Measurements from ENCODE around the gene TMEM164.

Gene TMEM164

GRCh38 chrX:110042496-110042895 is 39.6 kb downstream of the TMEM164 start:
- DNase-seq, result no peak

GRCh38 chrX:110043506-110043905 is 40.6 kb downstream of the TMEM164 start:
- DNase-seq, result no peak

- peak; percentile 27 for DNase-seq
Observed at GRCh38 chrX:110044346-110045249, 41.7 kb downstream of the TMEM164 start.

GRCh38 chrX:110045421-110045820 is 42.5 kb downstream of the TMEM164 start:
- no peak for DNase-seq

GRCh38 chrX:110046001-110046400 is 43.1 kb downstream of the TMEM164 start:
- DNase-seq, result no peak

- no peak for DNase-seq
Observed at GRCh38 chrX:110046971-110047370, 44.1 kb downstream of the TMEM164 start.

GRCh38 chrX:110049096-110049495 is 46.2 kb downstream of the TMEM164 start:
- no peak for DNase-seq

GRCh38 chrX:110050386-110050785 is 47.5 kb downstream of the TMEM164 start:
- no peak for DNase-seq

GRCh38 chrX:110050901-110051300 is 48.0 kb downstream of the TMEM164 start:
- peak; percentile 13 for DNase-seq

- DNase-seq, result no peak
Observed at GRCh38 chrX:110051559-110051958, 48.6 kb downstream of the TMEM164 start.

- no peak for DNase-seq
Observed at GRCh38 chrX:110052303-110052702, 49.4 kb downstream of the TMEM164 start.

GRCh38 chrX:110053453-110053852 is 50.5 kb downstream of the TMEM164 start:
- no peak for DNase-seq

- DNase-seq, result no peak
Observed at GRCh38 chrX:110055616-110056015, 52.7 kb downstream of the TMEM164 start.

- DNase-seq, result no peak
Observed at GRCh38 chrX:110056419-110056818, 53.5 kb downstream of the TMEM164 start.

GRCh38 chrX:110059410-110059809 is 56.5 kb downstream of the TMEM164 start:
- no peak for DNase-seq

GRCh38 chrX:110060317-110060716 is 57.4 kb downstream of the TMEM164 start:
- DNase-seq, result no peak

- no peak for DNase-seq
Observed at GRCh38 chrX:110060846-110061537, 58.1 kb downstream of the TMEM164 start.

- no peak for DNase-seq
Observed at GRCh38 chrX:110062919-110063318, 60.0 kb downstream of the TMEM164 start.

- DNase-seq, result no peak
Observed at GRCh38 chrX:110066488-110067225, 63.7 kb downstream of the TMEM164 start.

- no peak for DNase-seq
Observed at GRCh38 chrX:110070970-110071369, 68.1 kb downstream of the TMEM164 start.

GRCh38 chrX:110081320-110081719 is 78.4 kb downstream of the TMEM164 start:
- no peak for DNase-seq

GRCh38 chrX:110081740-110082139 is 78.8 kb downstream of the TMEM164 start:
- DNase-seq, result no peak

- no peak for DNase-seq
Observed at GRCh38 chrX:110082161-110082560, 79.2 kb downstream of the TMEM164 start.
